ENCODE results near the gene TPCN2. TPM values are rescaled to one million over a fixed set of nuclear protein-coding genes. Genes with fewer than 3 reads are reported as not detected.

TPCN2 gene
- total and polyA plus RNA-seq, 9 of the 15 experiments (the other 6 are each of a cell fraction or from before 2014, with no cell fraction given) = 0.66 to 10.2 (median 4.6) TPM

DNA sequence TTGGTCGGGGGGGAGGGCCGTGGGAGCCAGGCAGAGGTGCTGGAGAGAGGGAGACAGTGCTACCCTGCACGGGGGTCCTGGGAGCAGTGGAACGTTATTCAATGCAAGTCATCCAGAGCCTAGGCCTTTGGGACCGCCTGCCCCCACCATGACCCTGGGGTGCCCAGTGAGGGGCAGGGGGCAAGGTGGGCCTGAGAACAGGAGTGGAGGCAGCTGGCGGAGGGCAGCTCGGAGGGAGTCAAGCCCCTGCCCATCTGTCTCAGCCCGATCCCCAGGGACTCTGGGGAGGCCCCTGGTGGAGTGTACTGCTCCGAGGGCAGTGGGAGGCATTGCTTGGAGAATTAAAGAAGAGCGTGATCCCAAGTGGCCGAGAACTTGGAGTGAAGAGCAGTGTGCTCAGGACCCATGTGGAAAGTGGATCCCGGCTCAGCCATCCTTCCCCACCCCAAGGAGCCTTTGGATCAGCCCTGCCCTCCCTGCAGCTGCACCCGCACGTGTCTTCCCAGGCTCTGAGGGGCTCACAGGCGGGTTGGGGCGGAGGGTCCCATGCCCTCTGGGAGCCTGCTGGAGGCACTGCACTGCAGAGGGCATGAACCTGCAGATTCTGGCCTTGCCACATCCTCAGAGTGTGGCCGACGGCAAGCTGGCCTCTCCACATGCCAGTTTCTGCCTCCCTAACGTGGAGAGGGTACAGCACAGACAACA lies 73.0 kb downstream of the TPCN2 start:
- DNase-seq (ENCODE audit: extremely low read depth in 1 of 4, low spot score in 3 of 4) (no peak), FAIRE-seq (no peak), ATAC-seq (no peak)
- peaks cover 3% of the 10 kb centered on the region; the same call in 1 of the 2 replicates for H3K9me3 ChIP-seq (replicated peaks; ENCODE audit: control insufficient read depth, insufficient read depth, low read depth, low read length)
- no peak overlapping the region for H3K9ac ChIP-seq (ENCODE audit: insufficient read depth in 1 of 2, low read depth in 2 of 2, low read length in 2 of 2)
- H3K9me1 ChIP-seq (ENCODE audit: control insufficient read depth, insufficient read depth, low read length) = no peaks in the 10 kb centered on the region
- WGBS (ENCODE audit: insufficient coverage, low coverage, missing lambda C conversion rate) = 6% methylated on average over 15 of the region's 19 CpGs
- ChIA-PET CTCF (ENCODE audit: low intra/inter-chr PET ratio) (no interaction called here), POLR2A (no interaction called here)
- H2AFZ ChIP-seq (ENCODE audit: low read depth, low read length) = no peak overlapping the region
- BruUV-seq (replicated peaks) = no TSS peak
- TF ChIP-seq HNRNPLL (IDR thresholded peaks at IDR 0.05; ENCODE audit: low read depth, low read length, poor library complexity, severe bottlenecking) = no peak
- TF ChIP-seq HDAC2 (IDR thresholded peaks at IDR 0.05) = no peak
- H3K27me3 ChIP-seq (ENCODE audit: control insufficient read depth in 2 of 2, insufficient read depth in 2 of 2, low read length in 2 of 2) = peaks cover 18 to 68% of the 10 kb centered on the region in 2 experiments; a peak in 4 of 5 replicates
- H3K27ac ChIP-seq (ENCODE audit: extremely low read depth, low read depth, low read length) = no peak overlapping the region
- in situ Hi-C loops (cut with MboI) = no loop called here
- H3K79me2 ChIP-seq (ENCODE audit: control insufficient read depth, insufficient read depth, low read length) = no peaks in the 10 kb centered on the region
- no peak overlapping the region for H3K4me3 ChIP-seq
- no peak overlapping the region for H3K4me2 ChIP-seq (ENCODE audit: insufficient read depth, low read length)
- H3K36me3 ChIP-seq (ENCODE audit: control insufficient read depth, insufficient read depth, low read length) = no peaks in the 10 kb centered on the region
- peaks cover 7% of the 10 kb centered on the region; the same call in 1 of the 2 replicates for H4K20me1 ChIP-seq (replicated peaks; ENCODE audit: control insufficient read depth, insufficient read depth, low read length)
- intact Hi-C loops (cut with micrococcal nuclease) = no loop called here
- H3K4me1 ChIP-seq (replicated peaks in 1 of 2; ENCODE audit: control insufficient read depth in 2 of 2, insufficient read depth in 2 of 2, low read length in 2 of 2) = peaks cover 0 to 19% of the 10 kb centered on the region in 2 experiments; a peak in 2 of 5 replicates

GRCh38 chr11:69122326-69122629 lies 73.5 kb downstream of the TPCN2 start:
- Histone ChIP-seq H3K9me3 (replicated peaks; ENCODE audit: control insufficient read depth, insufficient read depth, low read depth, low read length) (peaks cover 3% of the 10 kb centered on the region; the same call in 1 of the 2 replicates), H3K4me2 (ENCODE audit: insufficient read depth, low read length) (no peak overlapping the region), H3K27ac (ENCODE audit: extremely low read depth, low read depth, low read length) (no peak overlapping the region), H3K36me3 (ENCODE audit: control insufficient read depth, insufficient read depth, low read length) (no peaks in the 10 kb centered on the region), H3K79me2 (ENCODE audit: control insufficient read depth, insufficient read depth, low read length) (no peaks in the 10 kb centered on the region), H3K27me3 (ENCODE audit: control insufficient read depth in 2 of 2, insufficient read depth in 2 of 2, low read length in 2 of 2) (peaks cover 18 to 64% of the 10 kb centered on the region in 2 experiments; a peak in 4 of 5 replicates), H3K4me1 (replicated peaks in 1 of 2; ENCODE audit: control insufficient read depth in 2 of 2, insufficient read depth in 2 of 2, low read length in 2 of 2) (peaks cover 0 to 19% of the 10 kb centered on the region in 2 experiments; a peak in 2 of 5 replicates), H3K9ac (ENCODE audit: insufficient read depth in 1 of 2, low read depth in 2 of 2, low read length in 2 of 2) (no peak overlapping the region), H2AFZ (ENCODE audit: low read depth, low read length) (no peak overlapping the region), H3K9me1 (ENCODE audit: control insufficient read depth, insufficient read depth, low read length) (no peaks in the 10 kb centered on the region), H3K4me3 (no peak overlapping the region), H4K20me1 (replicated peaks; ENCODE audit: control insufficient read depth, insufficient read depth, low read length) (peaks cover 7% of the 10 kb centered on the region; the same call in 1 of the 2 replicates)
- no peak for DNase-seq (ENCODE audit: extremely low read depth in 1 of 4, low spot score in 3 of 4)
- TF ChIP-seq CCAR2 (IDR thresholded peaks at IDR 0.05; ENCODE audit: low read depth, low read length) (no peak), HDAC1 (IDR thresholded peaks at IDR 0.05) (no peak), ZFP30 (CRISPR knock-in tag; IDR thresholded peaks at IDR 0.05; ENCODE audit: borderline replicate concordance) (no peak), KAT2B (IDR thresholded peaks at IDR 0.05; ENCODE audit: low read depth, low read length) (no peak), BCL6 (CRISPR knock-in tag; IDR thresholded peaks at IDR 0.05) (no peak), SAFB (IDR thresholded peaks at IDR 0.05; ENCODE audit: borderline replicate concordance, low read depth, low read length) (no peak)
- TF ChIP-seq, protein P1, sequence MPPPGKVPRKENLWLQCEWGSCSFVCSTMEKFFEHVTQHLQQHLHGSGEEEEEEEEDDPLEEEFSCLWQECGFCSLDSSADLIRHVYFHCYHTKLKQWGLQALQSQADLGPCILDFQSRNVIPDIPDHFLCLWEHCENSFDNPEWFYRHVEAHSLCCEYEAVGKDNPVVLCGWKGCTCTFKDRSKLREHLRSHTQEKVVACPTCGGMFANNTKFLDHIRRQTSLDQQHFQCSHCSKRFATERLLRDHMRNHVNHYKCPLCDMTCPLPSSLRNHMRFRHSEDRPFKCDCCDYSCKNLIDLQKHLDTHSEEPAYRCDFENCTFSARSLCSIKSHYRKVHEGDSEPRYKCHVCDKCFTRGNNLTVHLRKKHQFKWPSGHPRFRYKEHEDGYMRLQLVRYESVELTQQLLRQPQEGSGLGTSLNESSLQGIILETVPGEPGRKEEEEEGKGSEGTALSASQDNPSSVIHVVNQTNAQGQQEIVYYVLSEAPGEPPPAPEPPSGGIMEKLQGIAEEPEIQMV (tag; conservative IDR thresholded peaks at IDR 0.05; ENCODE audit: low read depth) = no peak
- CTCF ChIA-PET (ENCODE audit: low intra/inter-chr PET ratio) = no interaction called here
- intact Hi-C loops (cut with micrococcal nuclease) (no loop called here), in situ Hi-C loops (cut with MboI) (no loop called here)
- POLR2A ChIA-PET = no interaction called here
- no peak for ATAC-seq
- WGBS (ENCODE audit: insufficient coverage, low coverage, missing lambda C conversion rate) = 6% methylated on average over 9 of the region's 9 CpGs
- BruUV-seq (replicated peaks) = no TSS peak
- no peak for FAIRE-seq

Measured in K562 (cell line).